Activated effector memory CD4-positive, alpha-beta T cell treated with Interleukin-2 at 50 U/mL for 16 hours (primary cell): ENCODE measurements around the gene ITIH3.

ENCODE experiments used
- DNase-seq: peaks from one replicate; pipeline ENCODE4 v3.0.0-alpha.2; 2020

The ITIH3 gene

DNA sequence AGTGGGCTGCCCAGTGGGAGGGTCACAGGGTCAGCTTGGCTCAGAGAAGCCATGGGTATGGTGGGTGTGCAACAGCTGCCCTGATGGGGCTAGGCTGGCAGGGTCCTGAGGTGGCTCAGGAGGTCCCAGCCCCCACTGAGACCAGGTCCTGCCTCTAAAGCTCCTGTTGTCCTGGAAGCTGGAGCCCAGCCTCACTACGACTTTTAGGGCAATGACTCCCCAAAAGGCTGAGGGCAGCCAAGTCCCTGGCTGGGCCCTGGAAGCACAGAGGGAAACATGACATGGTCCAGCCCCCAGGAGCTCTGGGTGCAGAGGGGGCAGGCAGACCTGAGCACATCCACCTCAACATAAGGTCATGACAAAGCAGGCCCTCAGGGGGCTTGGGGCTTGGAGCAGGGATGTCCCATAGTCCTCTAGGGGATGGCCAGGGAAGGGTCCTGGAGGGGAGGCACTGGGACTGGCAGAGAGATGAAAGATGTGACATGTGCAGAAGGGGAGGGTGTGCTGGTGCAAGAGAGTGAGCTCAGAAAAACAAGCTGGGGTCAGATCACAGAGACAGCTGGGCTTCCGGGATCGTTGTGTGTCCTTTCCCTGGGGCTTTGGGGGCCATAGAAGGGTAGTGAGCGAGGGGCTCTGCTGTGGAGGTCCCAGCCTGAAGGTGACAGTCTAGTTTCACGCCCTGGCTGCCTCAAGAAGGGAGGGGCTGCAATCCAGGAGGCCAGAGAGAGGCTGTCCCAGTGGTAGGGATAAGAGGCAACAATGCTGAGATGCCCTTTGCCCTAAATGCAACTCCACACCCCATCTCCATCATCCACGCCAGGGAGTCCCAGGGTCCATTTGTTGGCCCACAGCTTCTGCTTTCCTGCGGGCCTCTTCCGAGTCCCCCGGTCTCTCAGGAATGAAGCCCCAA lies 639 bp upstream of the ITIH3 start:
- no peak for DNase-seq

DNA sequence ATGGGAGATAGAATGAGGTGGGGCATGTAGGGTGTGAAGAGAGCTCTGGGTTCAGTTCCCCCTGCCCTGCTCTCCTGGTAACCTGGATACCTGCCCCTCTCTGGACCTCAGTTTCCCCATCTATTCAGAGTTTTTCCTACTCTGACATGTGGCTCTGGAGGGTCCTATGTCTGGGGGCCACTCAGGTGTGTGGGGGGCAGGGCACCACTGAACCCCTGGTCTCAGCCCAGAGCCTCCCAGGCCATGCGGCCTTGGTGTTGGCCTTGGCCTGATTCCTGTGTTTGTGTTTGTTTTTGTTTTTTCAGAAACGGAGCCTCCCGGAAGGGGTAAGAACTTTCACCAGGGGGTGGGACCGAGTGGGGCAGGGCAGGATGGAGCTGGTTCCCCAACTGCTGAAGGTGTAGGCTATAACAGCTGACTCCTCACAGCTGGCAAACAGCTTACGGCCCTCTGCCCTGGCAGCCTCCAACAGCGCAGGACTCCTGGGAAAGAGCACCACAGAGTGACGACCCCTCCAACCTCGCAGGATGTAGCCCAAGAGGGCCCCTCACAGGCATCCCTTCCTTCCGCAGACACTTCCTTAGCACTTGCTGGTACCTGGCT lies 803 bp downstream of the ITIH3 start:
- DNase-seq = no peak

DNA sequence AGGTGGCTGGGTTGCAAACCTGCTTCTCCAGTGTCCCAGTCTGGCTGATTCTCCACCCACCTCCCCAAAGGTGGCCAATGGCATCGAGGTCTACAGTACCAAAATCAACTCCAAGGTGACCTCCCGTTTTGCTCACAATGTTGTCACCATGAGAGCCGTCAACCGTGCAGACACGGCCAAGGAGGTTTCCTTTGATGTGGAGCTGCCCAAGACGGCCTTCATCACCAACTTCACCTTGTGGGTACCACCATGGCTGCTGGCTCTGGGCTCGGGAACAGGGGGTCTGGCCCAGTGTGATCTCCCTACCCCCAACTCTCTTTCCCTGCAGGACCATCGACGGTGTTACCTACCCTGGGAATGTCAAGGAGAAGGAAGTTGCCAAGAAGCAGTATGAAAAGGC lies 1.8 kb downstream of the ITIH3 start:
- no peak for DNase-seq

DNA sequence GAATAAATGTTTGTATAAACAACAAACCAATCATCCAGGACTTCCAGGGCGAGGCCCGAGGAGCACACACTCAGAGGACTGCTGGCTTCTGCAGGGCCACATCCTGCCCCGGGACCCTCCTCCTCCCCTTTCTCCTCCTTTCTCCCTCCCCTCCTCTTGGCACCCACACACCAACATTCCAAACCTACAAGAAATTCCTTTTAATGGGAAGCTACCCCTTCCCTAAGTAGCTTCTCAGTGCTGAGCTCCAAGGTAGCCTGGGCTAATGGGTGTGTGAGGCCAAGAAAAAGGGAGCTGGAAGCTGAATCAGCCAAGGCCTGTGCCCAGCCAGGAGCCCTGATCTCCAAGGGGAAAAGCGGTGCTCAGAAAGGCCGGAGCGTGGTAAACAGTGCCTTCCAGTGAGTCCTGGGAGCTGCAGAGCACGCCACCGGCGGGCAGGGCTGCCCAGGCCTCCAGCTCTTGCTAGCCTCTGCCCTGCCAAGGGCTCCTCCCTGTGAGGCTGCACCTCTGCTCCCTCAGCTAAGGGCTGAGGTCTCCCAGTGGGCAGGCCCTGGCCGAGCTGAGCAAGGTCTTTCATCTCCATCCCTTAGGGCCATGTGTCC lies 3.9 kb downstream of the ITIH3 start:
- no peak for DNase-seq

DNA sequence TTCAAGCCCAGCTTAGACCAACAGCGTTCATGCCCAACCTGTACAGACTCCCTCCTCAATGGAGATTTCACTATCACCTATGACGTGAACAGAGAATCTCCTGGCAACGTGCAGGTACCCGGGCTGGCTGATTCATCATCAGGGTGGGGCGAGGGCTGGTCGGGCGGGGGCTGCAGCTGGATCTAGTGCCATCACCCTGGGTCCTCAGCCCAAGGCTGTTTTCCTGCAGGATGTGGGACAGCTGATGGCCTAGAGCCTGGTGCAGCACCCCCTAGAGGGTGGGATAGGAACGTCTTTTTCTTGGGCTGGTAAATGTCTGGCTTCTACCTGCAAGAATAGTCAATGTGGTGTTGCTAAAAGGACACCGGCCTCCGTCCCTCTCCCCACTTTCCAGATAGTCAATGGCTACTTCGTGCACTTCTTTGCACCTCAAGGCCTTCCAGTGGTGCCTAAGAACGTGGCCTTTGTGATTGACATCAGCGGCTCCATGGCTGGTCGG lies 4.4 kb downstream of the ITIH3 start:
- DNase-seq = no peak

DNA sequence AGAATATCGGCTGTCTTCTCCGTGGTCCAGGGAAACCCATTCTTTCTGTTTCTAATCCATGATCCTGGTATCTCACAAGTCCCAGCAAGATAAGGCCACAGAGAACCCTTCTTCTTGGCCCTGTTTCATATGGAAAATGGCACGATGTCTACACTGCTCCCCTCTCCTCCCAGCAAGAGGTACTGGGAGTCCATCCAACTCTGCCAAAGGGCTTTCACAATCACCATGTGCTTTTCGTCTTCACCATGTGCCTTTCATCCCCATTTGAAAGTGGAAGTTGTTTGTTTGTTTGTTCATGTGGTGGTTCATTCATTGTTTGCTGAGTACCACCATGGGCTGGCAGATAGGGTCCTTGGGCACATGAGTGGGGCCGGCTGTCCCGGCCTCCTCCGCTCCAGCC lies 5.5 kb downstream of the ITIH3 start:
- DNase-seq = no peak

DNA sequence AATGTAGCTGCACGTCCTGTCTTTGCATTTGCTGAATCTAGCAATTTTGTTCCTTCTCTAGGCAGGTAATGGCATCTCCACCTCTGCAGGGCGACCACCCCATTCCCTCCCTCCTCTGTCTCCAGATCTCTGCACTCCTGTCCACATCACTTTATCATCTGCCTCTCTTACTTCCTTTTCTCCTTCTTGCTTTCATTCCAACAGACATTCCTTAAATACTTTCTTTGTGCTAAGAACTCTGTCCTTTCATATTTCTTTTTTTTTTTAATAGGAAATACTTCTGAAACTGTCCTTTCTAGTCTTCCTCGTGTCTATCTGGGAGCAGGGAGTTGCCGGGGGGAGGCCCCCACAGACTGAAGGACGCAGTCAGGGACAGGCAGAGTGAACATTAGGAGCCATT lies 7.2 kb downstream of the ITIH3 start:
- no peak for DNase-seq

DNA sequence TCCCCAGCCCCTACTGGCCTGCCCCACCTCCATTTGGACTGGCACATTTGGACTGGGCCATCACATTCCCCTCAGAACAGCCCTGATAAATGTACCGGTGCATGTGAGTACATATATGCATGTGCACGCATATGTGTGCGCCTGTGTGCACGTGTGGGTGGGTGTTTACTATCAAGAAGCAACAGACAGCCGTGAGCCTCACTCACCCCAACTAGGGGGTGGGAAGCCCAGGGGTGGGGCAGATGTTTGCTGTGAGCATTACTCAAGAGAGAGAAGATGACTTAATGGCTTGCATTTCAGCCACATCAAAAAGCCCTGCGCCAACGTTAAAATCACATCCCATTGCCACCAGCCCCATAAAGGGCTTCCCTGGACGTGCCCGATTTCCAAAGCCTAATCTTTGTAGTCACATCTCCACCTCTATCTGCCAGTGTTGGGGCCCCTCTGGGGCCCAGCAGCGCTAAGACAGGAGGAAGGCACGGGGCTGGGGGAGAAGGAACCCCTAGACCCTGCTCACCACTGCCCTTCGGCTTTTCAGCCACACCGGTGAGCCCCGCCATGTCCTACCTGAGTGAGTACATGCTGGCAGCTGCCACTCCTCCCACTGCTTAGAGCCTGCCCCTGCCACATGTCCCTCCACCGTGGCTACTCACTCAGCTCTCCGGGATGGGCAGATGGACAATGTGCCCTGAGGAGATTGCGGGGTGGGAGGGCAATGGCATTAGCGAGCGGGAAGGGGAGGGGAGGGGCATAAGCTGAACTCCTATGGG lies 10.9 kb downstream of the ITIH3 start:
- no peak for DNase-seq

DNA sequence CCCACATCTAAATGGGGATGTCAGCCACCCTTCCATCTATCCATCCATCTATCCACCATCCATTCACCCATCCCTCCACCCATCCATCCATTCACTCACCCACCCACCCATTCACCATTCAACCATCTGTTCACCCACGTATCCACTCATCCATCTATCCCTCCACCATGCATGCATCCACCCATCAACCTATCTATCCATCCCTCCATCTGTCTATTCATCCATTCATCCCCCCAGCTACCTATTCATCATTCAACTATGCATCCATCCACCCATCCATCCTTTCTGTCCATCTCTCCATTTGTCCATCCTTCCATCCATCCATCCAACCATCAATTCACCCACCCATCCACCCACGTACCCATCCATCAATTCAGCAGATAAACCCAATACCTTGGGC lies 14.6 kb downstream of the ITIH3 start:
- no peak for DNase-seq

DNA sequence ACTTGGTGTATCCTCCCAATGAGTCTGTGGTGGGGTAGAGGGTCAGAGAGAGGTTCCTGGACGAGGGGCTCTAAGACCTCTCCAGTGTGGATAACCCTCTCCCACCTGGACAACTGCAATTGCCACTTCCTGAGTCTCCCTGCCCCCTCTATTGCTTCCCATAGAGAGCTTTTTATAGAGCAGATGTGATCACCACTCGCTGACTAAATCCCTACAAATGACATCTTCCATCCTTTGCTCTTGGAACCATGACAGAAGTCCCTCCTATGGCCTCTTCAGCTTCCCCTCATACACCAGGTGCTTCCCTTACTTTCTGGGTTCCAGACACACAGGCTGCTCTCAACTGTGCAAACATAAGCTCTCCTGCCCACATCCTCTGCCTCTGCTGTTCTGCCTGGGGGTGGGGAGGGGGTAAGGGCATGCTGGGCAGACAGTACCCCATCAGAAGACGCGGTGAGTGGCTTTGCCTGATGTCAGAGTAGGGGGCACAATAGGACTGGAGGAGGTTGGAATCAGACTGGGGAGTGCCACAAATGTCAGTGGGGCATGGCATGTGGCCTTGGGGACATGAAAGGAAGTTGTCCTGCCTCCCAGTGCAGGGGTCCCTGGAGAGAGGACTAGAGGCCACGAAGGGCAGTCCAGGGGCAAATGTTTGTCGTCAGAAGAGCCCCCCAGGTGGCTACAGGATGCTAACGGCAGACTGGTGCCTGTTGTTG lies 15.2 kb downstream of the ITIH3 start:
- DNase-seq = no peak

DNA sequence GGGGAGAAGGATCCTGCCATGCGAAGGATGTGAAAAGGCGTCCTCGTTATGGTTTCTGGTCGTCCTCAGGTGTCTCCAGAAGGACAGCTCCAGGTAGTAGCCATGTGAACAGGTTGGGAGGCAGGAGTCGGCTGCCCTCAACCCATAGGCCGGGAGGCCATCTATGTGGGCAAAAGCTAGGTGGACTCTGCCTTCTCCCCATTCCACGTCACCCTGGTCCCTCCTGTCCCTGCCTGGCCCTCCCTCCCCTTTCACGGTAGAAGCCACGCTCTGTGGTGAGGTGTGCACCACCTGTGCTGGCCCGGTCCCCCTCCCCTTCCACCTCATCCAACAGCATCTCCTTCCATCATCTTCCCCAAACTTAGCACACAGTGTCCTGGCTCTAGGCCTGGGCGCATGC lies 16.3 kb downstream of the ITIH3 start:
- DNase-seq = no peak

DNA sequence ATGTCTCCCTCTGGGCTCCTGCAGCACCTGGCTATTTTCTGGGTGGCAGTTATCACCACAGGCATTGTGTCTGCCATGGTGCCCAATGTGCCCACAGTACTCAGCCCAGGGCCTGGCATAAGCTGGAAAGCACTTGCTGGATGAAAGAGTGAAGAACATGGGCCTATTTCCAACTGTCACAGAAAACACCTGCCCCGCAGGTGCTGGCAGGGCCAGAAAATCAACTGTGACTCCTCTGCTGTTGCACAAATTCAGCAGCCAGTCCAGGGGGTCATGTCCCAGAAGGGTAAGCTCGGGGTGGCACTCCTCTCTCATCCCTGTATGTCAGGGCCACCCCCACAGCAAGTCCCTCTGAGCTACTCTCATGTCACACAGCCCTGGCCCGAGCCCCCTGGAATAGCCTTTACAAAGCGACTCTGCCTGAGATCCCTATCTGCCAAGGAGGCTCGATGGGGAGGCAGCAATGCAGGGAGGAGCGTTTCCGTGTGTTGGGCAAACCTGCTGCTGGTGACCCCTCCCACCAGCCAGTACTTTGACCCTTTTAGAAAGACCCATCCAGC lies 16.9 kb downstream of the ITIH3 start:
- no peak for DNase-seq

DNA sequence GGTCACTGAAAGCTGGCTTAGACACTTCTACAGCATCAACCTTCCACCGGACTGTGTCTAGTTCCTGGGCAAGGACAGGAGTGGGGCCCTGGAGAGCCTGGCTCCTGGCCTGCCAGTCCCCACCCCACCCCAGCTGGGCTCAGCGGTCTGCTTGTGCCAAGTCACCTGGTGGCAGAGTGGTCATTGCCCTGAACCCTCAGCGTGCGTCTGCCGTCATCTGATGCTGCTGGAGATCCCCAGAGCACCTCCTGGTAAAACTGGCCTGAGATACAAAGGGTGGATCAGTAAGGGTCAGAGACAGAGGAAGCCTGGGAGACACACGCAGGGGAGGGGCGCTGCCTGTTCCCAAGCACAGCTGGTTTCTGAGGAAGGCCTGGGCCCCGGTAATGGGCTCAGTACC lies 19.2 kb downstream of the ITIH3 start:
- no peak for DNase-seq

DNA sequence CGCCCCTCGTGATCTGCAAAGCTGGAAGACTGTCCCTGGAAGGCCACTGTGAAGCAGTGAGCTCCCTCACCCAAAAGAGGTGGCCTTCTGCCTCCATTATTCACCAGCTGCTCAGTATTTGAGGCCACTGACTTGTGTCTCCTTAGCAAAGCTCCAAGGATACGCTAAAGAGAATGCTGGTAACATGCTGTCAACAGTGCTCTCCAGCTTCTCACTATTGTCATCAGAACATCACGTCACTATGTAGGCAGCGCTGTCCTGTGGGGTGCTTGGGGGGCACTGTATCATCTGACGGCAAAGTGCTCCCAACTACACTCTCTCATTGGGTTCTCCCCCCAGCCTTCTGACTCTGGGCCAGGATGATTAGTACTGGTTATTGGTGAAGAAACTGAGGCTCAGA lies 21.6 kb downstream of the ITIH3 start:
- DNase-seq = no peak

DNA sequence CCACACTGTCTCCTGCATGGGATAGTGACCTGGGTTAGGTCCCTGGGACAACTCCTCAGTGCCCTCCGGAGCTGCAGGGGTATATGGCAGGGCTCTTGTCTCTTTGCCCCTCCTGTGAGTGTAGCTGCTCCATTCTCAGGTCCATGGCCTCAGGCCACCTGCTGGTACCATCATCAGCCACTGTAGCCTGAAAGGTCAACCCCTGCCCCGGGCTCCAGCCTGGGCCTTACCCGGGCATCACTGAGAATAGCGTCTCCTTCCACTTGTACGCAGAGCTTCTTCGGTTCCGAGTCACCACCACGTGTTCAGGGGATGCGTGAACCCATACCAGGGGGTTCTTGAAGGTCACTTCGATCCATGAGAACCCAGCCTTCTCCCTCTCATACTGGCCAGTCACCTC lies 22.1 kb downstream of the ITIH3 start:
- no peak for DNase-seq

DNA sequence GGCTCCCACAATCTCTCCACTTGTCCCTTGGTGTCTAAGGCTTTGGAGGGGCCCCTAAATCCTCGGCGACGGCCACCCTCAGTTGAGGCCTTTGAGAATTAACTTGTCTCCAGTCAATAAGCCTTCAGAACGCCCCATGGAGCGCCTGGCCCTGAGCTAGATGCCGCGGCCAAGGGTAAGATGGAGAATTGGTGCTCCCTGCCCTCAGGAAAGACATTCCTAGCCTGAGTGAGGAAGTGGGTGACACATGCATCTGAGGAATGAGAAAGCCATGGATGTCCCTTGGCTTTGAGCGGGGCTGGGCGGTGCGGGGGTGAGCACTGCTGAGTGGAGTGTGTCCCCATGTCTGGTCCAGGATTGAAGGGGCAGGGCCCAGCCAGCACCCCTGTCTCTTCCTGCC lies 22.6 kb downstream of the ITIH3 start:
- DNase-seq = no peak

DNA sequence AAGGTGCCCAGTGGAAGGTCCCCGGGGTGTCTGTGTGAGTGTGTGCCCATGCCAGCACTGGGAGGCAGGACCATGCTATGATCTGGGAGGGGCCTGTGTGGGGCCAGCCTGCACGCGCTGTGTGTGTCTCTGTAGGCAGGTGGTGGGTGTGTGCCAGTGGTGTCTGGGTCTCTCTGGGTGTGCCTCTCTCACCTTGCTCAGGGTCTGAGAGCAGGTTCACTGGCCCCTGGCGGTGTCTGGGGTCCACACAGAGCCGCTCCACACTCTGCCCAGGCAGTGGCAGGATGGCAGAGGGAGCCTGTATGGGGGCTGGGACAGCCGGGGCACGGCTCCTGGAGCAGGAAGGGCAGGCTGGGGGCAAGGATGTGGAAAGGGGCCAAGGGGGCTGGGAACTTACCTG lies 23.3 kb downstream of the ITIH3 start:
- no peak for DNase-seq

DNA sequence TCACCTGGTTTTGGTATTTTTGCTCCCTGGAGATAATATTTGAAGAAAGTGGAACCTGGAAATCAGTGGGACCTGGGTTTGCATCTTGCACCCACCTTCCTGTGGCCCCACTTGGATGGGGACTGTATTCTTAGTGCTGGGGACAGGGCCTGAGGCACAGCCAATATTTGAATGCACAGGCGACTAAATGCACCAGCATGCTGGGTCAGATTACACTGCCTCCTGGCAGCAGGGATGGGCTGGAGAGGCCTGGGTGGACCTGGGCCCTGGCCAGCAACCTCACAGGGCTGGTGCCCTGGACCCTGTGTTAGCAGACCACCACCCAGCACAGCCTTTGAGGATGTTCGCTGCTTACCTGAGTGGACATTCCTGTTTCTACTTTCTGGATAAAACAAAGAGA lies 25.3 kb downstream of the ITIH3 start:
- DNase-seq = no peak

DNA sequence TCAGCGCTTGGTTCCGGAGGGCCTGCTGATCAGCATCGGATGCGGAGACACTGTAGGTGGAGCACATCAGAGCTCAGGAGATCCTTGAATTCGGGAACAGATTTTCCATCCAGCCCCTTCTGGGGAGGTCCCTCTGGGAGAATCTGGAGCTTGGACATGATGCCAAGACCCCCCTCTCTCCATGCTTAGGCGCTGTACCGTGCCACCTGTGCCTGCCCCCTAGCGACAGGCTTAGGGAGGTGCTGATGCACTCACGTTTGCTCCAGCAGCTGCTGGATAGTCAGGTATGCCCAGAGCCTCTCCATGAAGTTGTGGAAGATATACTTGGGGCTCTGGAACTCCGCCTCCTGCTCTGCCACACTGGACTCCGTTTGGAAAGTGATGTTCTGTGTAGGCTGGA lies 26.1 kb downstream of the ITIH3 start:
- DNase-seq = no peak

DNA sequence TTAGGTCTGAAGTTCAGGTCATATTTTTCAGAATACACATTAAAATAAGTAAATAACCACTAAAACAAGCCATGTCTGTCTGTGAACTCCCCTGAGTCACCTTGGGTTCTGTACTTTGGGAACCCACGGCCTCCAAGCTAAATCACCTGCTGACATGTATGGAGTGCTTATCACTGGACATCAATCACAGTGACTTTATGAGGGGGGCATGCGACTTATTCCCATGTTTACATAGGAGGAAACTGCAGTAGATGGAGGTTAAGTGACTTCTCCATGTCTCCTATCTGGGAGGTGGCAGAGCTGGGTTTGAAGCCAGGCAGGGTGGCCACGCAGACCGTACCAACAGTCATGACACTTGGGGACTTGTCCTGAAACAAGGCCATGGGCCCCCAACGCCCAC lies 27.8 kb downstream of the ITIH3 start:
- no peak for DNase-seq

DNA sequence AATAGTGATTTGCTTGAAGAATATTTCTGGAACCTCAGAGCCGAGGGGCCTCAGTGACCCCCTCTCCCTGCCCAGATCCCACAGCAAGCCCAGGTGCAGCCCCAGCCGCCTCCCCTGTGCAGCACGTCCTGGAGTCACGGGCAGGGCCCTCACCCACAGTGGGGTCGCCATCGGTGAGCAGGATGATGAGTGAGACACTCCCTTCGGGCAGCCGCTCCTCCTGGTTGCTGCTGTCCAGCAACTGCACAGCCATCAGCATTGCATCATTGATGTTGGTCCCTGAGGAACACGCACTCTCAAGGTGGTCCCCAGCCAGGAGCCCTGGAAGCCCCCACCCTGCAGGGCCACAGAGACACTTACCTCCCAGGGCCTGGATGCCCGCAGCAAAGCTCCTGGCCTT lies 29.4 kb downstream of the ITIH3 start:
- DNase-seq = no peak

DNA sequence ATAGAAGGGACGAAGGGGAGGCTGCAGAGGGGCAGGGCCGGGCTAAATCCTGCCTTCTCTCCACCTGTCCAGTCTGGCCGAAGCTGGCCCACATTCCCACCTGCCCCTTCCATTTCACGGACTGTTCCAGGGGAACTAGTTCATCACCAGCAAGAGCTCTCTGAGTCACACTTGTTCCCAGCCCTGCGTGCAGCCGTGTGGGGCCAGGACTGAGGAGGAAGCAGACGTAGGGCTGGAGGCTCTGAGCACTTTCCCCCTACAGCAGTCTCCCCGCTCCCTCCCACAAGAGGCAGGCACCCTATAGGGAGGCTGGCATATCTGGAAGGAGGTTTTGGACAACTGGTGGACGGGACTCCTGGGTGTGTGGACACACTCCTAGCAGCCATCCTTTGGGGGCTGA lies 32.8 kb downstream of the ITIH3 start:
- no peak for DNase-seq
